ENCODE measurements around the gene RASSF1. TPM values are rescaled to one million over a fixed set of nuclear protein-coding genes. Genes with fewer than 3 reads are reported as not detected.

RASSF1 gene
- total and polyA plus RNA-seq, 2 of the 13 experiments (the other 11 are each of a cell fraction or from before 2014, with no cell fraction given): 10.2 to 27.5 TPM

DNA sequence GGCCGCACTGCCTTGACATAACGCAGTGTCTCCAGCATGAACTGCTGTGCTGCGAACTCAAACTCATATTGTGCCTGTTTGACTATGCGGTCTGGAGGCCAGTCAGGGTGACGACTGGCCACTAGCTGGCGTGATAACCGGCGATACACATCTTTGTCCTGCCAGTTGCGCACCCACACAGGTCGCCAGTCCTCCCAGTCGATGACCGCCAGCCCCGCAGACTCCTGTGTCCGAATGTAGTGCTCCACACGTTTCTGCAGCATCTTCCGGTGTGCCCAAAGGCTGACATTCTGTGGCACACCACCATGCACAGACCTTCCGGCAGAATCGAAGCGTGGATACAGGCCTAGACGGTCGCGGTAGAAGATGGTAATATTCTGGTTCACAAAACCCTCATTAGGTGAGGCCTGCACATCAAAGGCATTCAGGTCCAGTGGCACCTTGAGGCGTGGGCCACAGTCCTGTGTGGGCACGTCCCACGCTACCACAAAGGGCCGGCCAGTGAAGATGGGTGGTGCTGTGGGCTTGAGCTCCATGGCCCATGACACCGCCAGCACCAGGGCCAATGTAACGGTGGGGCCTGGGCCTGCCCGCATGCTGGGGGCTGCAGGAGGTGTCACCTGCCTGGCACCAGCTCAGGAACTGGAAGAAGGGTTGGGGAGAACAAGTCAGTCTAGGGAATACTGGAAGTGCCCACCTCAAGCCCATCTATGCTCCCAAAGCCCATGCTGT is 20.6 kb downstream of the RASSF1 start (continued):
- TF ChIP-seq NR2C2 (CRISPR knock-in tag; IDR thresholded peaks at IDR 0.05; ENCODE audit: borderline replicate concordance) (no peak), ZNF333 (CRISPR knock-in tag; IDR thresholded peaks at IDR 0.05; ENCODE audit: borderline replicate concordance) (no peak), GTF3A (CRISPR knock-in tag; conservative IDR thresholded peaks at IDR 0.05) (no peak), ZNF766 (CRISPR knock-in tag; IDR thresholded peaks at IDR 0.05; ENCODE audit: borderline replicate concordance) (no peak), CBFB (CRISPR knock-in tag; IDR thresholded peaks at IDR 0.05) (no peak), ZFAT (CRISPR knock-in tag; conservative IDR thresholded peaks at IDR 0.05) (no peak), RBM22 (optimal IDR thresholded peaks at IDR 0.05; ENCODE audit: low read length) (peak; percentile 15), HHEX (CRISPR knock-in tag; IDR thresholded peaks at IDR 0.05) (no peak), ZNF83 (CRISPR knock-in tag; IDR thresholded peaks at IDR 0.05; ENCODE audit: borderline replicate concordance) (no peak), ZNF564 (CRISPR knock-in tag; IDR thresholded peaks at IDR 0.05) (no peak), ZNF274 (CRISPR knock-in tag; IDR thresholded peaks at IDR 0.05) (peak; percentile 48; the same call in 1 of the 2 replicates), ZFP90 (CRISPR knock-in tag; IDR thresholded peaks at IDR 0.05; ENCODE audit: borderline replicate concordance) (no peak), NFKBIZ (CRISPR knock-in tag; IDR thresholded peaks at IDR 0.05) (no peak), FOXC1 (CRISPR knock-in tag; IDR thresholded peaks at IDR 0.05; ENCODE audit: borderline replicate concordance) (0 out of 2 replicates have a peak, but pooled peaks have one; percentile 15)
- TF ChIP-seq, protein P1, sequence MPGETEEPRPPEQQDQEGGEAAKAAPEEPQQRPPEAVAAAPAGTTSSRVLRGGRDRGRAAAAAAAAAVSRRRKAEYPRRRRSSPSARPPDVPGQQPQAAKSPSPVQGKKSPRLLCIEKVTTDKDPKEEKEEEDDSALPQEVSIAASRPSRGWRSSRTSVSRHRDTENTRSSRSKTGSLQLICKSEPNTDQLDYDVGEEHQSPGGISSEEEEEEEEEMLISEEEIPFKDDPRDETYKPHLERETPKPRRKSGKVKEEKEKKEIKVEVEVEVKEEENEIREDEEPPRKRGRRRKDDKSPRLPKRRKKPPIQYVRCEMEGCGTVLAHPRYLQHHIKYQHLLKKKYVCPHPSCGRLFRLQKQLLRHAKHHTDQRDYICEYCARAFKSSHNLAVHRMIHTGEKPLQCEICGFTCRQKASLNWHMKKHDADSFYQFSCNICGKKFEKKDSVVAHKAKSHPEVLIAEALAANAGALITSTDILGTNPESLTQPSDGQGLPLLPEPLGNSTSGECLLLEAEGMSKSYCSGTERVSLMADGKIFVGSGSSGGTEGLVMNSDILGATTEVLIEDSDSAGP (CRISPR knock-in tag; IDR thresholded peaks at IDR 0.05; ENCODE audit: borderline replicate concordance): 0 out of 2 replicates have a peak, but pooled peaks have one; percentile 57
- TF ChIP-seq, protein P2, sequence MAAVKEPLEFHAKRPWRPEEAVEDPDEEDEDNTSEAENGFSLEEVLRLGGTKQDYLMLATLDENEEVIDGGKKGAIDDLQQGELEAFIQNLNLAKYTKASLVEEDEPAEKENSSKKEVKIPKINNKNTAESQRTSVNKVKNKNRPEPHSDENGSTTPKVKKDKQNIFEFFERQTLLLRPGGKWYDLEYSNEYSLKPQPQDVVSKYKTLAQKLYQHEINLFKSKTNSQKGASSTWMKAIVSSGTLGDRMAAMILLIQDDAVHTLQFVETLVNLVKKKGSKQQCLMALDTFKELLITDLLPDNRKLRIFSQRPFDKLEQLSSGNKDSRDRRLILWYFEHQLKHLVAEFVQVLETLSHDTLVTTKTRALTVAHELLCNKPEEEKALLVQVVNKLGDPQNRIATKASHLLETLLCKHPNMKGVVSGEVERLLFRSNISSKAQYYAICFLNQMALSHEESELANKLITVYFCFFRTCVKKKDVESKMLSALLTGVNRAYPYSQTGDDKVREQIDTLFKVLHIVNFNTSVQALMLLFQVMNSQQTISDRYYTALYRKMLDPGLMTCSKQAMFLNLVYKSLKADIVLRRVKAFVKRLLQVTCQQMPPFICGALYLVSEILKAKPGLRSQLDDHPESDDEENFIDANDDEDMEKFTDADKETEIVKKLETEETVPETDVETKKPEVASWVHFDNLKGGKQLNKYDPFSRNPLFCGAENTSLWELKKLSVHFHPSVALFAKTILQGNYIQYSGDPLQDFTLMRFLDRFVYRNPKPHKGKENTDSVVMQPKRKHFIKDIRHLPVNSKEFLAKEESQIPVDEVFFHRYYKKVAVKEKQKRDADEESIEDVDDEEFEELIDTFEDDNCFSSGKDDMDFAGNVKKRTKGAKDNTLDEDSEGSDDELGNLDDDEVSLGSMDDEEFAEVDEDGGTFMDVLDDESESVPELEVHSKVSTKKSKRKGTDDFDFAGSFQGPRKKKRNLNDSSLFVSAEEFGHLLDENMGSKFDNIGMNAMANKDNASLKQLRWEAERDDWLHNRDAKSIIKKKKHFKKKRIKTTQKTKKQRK (IDR thresholded peaks at IDR 0.05; ENCODE audit: low read length): no peak
- TF ChIP-seq, protein P3, sequence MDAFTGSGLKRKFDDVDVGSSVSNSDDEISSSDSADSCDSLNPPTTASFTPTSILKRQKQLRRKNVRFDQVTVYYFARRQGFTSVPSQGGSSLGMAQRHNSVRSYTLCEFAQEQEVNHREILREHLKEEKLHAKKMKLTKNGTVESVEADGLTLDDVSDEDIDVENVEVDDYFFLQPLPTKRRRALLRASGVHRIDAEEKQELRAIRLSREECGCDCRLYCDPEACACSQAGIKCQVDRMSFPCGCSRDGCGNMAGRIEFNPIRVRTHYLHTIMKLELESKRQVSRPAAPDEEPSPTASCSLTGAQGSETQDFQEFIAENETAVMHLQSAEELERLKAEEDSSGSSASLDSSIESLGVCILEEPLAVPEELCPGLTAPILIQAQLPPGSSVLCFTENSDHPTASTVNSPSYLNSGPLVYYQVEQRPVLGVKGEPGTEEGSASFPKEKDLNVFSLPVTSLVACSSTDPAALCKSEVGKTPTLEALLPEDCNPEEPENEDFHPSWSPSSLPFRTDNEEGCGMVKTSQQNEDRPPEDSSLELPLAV (CRISPR knock-in tag; conservative IDR thresholded peaks at IDR 0.05; ENCODE audit: low read depth): no peak
- TF ChIP-seq, protein P4, sequence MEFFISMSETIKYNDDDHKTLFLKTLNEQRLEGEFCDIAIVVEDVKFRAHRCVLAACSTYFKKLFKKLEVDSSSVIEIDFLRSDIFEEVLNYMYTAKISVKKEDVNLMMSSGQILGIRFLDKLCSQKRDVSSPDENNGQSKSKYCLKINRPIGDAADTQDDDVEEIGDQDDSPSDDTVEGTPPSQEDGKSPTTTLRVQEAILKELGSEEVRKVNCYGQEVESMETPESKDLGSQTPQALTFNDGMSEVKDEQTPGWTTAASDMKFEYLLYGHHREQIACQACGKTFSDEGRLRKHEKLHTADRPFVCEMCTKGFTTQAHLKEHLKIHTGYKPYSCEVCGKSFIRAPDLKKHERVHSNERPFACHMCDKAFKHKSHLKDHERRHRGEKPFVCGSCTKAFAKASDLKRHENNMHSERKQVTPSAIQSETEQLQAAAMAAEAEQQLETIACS (CRISPR knock-in tag; IDR thresholded peaks at IDR 0.05): peak; percentile 17; the same call in 1 of the 2 replicates
- TF ChIP-seq, protein P5, sequence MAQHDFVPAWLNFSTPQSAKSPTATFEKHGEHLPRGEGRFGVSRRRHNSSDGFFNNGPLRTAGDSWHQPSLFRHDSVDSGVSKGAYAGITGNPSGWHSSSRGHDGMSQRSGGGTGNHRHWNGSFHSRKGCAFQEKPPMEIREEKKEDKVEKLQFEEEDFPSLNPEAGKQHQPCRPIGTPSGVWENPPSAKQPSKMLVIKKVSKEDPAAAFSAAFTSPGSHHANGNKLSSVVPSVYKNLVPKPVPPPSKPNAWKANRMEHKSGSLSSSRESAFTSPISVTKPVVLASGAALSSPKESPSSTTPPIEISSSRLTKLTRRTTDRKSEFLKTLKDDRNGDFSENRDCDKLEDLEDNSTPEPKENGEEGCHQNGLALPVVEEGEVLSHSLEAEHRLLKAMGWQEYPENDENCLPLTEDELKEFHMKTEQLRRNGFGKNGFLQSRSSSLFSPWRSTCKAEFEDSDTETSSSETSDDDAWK (CRISPR knock-in tag; IDR thresholded peaks at IDR 0.05): no peak
